ENCODE data around the gene LGALS9. TPM values are rescaled to one million over a fixed set of nuclear protein-coding genes. Genes with fewer than 3 reads are reported as not detected.

The LGALS9 gene
- total RNA-seq, 2 donors from 2014 or later: 1.6 to 2.9 TPM

DNA sequence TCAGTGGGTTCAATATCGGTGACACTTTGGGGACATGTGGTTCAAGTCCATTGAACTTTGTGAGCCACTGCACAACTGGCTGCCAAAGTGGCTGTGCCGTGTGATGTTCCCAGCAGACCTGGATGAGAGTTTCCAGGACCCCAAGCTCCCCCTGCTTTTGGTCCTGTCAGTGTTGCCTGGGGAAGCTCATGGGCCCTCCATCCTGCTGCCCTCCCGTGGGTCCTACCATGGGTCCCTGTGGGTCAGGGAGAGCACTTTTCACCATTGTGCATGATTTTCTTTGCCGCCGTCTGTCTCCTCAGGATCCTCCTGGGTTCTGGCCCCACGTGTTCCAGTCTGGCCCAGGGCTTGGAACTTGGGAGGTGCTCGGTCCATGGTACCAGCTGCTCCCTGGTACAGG lies 38.1 kb downstream of the LGALS9 start:
- Mint-ChIP-seq H3K27ac (no peak overlapping the region), H3K4me3 (no peak overlapping the region), H3K36me3 (ENCODE audit: low read depth) (no peaks in the 10 kb centered on the region), H3K4me1 (no peaks in the 10 kb centered on the region), H3K27me3 (ENCODE audit: insufficient read depth) (no peaks in the 10 kb centered on the region), H3K9me3 (no peaks in the 10 kb centered on the region)
- H3K9me3 ChIP-seq (ENCODE audit: control insufficient read depth, low read length): no peaks in the 10 kb centered on the region
- H3K27ac ChIP-seq (ENCODE audit: low read depth, low read length): no peak overlapping the region
- peak; percentile 22 for DNase-seq
- H3K4me3 ChIP-seq (ENCODE audit: low read length): no peak overlapping the region
- TF ChIP-seq, protein P1, sequence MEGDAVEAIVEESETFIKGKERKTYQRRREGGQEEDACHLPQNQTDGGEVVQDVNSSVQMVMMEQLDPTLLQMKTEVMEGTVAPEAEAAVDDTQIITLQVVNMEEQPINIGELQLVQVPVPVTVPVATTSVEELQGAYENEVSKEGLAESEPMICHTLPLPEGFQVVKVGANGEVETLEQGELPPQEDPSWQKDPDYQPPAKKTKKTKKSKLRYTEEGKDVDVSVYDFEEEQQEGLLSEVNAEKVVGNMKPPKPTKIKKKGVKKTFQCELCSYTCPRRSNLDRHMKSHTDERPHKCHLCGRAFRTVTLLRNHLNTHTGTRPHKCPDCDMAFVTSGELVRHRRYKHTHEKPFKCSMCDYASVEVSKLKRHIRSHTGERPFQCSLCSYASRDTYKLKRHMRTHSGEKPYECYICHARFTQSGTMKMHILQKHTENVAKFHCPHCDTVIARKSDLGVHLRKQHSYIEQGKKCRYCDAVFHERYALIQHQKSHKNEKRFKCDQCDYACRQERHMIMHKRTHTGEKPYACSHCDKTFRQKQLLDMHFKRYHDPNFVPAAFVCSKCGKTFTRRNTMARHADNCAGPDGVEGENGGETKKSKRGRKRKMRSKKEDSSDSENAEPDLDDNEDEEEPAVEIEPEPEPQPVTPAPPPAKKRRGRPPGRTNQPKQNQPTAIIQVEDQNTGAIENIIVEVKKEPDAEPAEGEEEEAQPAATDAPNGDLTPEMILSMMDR (conservative IDR thresholded peaks at IDR 0.05): no peak
- H3K4me1 ChIP-seq (ENCODE audit: control insufficient read depth, insufficient read depth, low read length): no peaks in the 10 kb centered on the region
- H3K36me3 ChIP-seq (ENCODE audit: control insufficient read depth, insufficient read depth, low read length): no peaks in the 10 kb centered on the region
- WGBS, 2 experiments (ENCODE audit: insufficient coverage in 1 of 2, insufficient read length in 1 of 2): 88 to 94% methylated on average over 6 to 7 of the region's 7 CpGs
- no peaks in the 10 kb centered on the region for H3K27me3 ChIP-seq (ENCODE audit: control insufficient read depth, insufficient read depth, low read length, poor library complexity, severe bottlenecking)
- no peak overlapping the region for H3K9ac ChIP-seq (ENCODE audit: extremely low read depth, low read length, poor library complexity, severe bottlenecking)

DNA sequence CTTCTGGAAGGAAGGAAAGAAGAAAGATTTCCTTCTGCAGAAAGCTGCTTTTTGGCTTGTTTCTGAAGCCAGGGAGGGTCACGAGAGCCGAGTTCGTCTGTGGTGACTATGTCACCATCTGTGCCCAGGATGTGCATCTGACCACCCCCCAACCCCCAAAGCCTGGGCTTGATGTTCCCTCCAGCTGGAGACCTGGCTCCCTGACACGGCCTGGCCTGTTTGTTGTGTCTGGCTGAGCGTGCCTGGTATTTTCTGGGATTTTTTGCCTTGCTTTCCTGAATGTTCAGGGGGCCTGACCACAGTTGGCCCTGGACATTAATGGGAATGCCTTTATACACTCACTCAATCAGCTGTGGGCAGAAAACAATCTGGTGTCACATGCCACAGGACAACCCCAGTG lies 38.9 kb downstream of the LGALS9 start:
- Mint-ChIP-seq H3K27me3 (ENCODE audit: insufficient read depth) (no peaks in the 10 kb centered on the region), H3K27ac (no peak overlapping the region)
- WGBS, 2 experiments (ENCODE audit: insufficient coverage in 1 of 2, insufficient read length in 1 of 2): 87 to 88% methylated on average over 5 of the region's 5 CpGs

DNA sequence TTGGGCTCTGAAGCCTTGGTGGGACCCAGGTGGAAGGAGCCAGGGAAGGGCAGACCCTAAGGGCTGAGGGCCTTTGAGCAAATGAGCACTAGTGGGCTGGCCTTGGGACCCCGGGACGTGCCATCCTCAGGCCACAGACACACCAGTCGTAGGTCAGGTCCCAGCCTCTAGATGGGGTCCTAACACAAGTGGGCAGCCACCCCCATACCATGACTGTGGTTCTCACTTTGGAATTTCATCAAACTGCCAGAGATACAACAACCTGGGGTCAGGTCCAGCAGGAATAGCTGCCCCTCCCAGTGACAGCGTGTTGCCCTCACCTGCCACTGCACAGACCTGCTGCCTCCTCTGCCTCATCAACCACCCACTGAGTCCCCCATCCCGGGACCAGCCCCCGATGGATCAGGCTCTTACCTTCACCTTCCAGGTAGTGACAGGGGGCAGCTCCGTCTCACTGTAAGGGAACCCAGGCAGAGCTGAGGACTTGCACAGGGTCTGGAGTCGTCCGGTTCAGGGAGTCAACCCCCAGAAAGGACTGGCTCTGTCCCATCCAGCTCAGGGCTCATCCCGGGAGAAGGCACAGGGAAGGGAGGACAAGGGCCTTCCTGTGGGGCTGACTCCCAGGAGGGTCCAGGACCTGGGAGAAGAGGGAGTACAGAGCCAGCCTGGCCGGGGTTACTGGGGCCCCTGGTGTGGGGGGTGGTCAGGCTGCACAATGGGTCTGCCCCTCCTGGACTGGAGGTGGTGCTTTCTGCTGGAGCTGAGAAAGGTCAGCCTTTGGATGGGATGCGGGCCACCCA lies 40.0 kb downstream of the LGALS9 start:
- 86 to 87% methylated on average over 9 to 12 of the region's 12 CpGs for WGBS, 2 experiments (ENCODE audit: insufficient coverage in 1 of 2, insufficient read length in 1 of 2)
- Mint-ChIP-seq H3K36me3 (ENCODE audit: low read depth) (no peaks in the 10 kb centered on the region), H3K9me3 (no peaks in the 10 kb centered on the region), H3K4me3 (no peak overlapping the region), H3K27ac (no peak overlapping the region), H3K27me3 (ENCODE audit: insufficient read depth) (no peaks in the 10 kb centered on the region), H3K4me1 (no peaks in the 10 kb centered on the region)
- Histone ChIP-seq H3K36me3 (ENCODE audit: control insufficient read depth, insufficient read depth, low read length) (no peaks in the 10 kb centered on the region), H3K9me3 (ENCODE audit: control insufficient read depth, low read length) (no peaks in the 10 kb centered on the region), H3K9ac (ENCODE audit: extremely low read depth, low read length, poor library complexity, severe bottlenecking) (no peak overlapping the region), H3K27me3 (ENCODE audit: control insufficient read depth, insufficient read depth, low read length, poor library complexity, severe bottlenecking) (no peaks in the 10 kb centered on the region), H3K4me1 (ENCODE audit: control insufficient read depth, insufficient read depth, low read length) (no peaks in the 10 kb centered on the region), H3K27ac (ENCODE audit: low read depth, low read length) (no peak overlapping the region), H3K4me3 (ENCODE audit: low read length) (no peak overlapping the region)
- peak; percentile 63 for DNase-seq
- TF ChIP-seq, protein P1 (conservative IDR thresholded peaks at IDR 0.05): peak; percentile 54

More for the DNA sequence above, 38.9 kb downstream of the LGALS9 start:
- Mint-ChIP-seq H3K36me3 (ENCODE audit: low read depth) (no peaks in the 10 kb centered on the region), H3K9me3 (no peaks in the 10 kb centered on the region), H3K4me3 (no peak overlapping the region), H3K4me1 (no peaks in the 10 kb centered on the region)
- TF ChIP-seq, protein P1 (conservative IDR thresholded peaks at IDR 0.05): no peak
- H3K27ac ChIP-seq (ENCODE audit: low read depth, low read length): no peak overlapping the region
- no peak overlapping the region for H3K4me3 ChIP-seq (ENCODE audit: low read length)
- no peaks in the 10 kb centered on the region for H3K4me1 ChIP-seq (ENCODE audit: control insufficient read depth, insufficient read depth, low read length)
- no peaks in the 10 kb centered on the region for H3K36me3 ChIP-seq (ENCODE audit: control insufficient read depth, insufficient read depth, low read length)
- peak; percentile 29 for DNase-seq
- H3K27me3 ChIP-seq (ENCODE audit: control insufficient read depth, insufficient read depth, low read length, poor library complexity, severe bottlenecking): no peaks in the 10 kb centered on the region
- no peaks in the 10 kb centered on the region for H3K9me3 ChIP-seq (ENCODE audit: control insufficient read depth, low read length)
- H3K9ac ChIP-seq (ENCODE audit: extremely low read depth, low read length, poor library complexity, severe bottlenecking): no peak overlapping the region

Data from endodermal cell (in vitro differentiated cells).